Osteoblast (primary cell): ENCODE data around the gene FKBP7. TPM values are rescaled to one million over a fixed set of nuclear protein-coding genes. Genes with fewer than 3 reads are reported as not detected.
"Not testable (repeated sequence)": the region's sequence is repeated elsewhere in the genome, so short reads cannot be mapped to it uniquely, and the experiment has no call there.

Experiments
- DNase-seq: peaks from one replicate; pipeline ENCODE4 v3.0.0; 2011; ENCODE audit warnings: low spot score, mixed read lengths; ENCODE audit not compliant: insufficient read length; ENCODE audit errors: missing footprints
- H2AFZ ChIP-seq: 2 replicates; pipeline ENCODE4 v1.6.0; 2011; ENCODE audit warnings: mild to moderate bottlenecking, low read length
- H3K27ac ChIP-seq: 2 replicates; pipeline ENCODE4 v1.5.1; 2011; ENCODE audit warnings: mild to moderate bottlenecking, low read depth, low read length, moderate library complexity
- H3K27me3 ChIP-seq: 2 replicates; pipeline ENCODE4 v1.6.0; 2012; ENCODE audit warnings: mild to moderate bottlenecking, control low read depth, inconsistent platforms, low read length, moderate library complexity; ENCODE audit not compliant: insufficient read depth
- H3K36me3 ChIP-seq: 2 replicates; pipeline ENCODE4 v1.5.1; 2011; ENCODE audit warnings: mild to moderate bottlenecking, low read length, control low read depth, moderate library complexity; ENCODE audit not compliant: insufficient read depth
- H3K4me1 ChIP-seq: 2 replicates; pipeline ENCODE4 v1.5.1; 2011; ENCODE audit warnings: mild to moderate bottlenecking, low read length, control low read depth, moderate library complexity; ENCODE audit not compliant: insufficient read depth
- H3K4me2 ChIP-seq: 2 replicates; pipeline ENCODE4 v1.6.0; 2011; ENCODE audit warnings: mild to moderate bottlenecking, low read length; ENCODE audit not compliant: insufficient read depth
- H3K4me3 ChIP-seq: fragments of 200-600 bp; sonication (generic); 3 replicates; pipeline ENCODE4 v1.5.1; 2012; ENCODE audit warnings: mild to moderate bottlenecking, low read length, inconsistent platforms; ENCODE audit not compliant: insufficient read depth
- H3K79me2 ChIP-seq: 2 replicates; pipeline ENCODE4 v1.6.0; 2012; ENCODE audit warnings: mild to moderate bottlenecking, low read length, control low read depth, inconsistent platforms; ENCODE audit not compliant: insufficient read depth
- H3K9me3 ChIP-seq: 2 replicates; pipeline ENCODE4 v1.5.1; 2011; ENCODE audit warnings: low read depth, low read length, control low read depth
- H4K20me1 ChIP-seq: 2 replicates; pipeline ENCODE4 v1.6.0; 2012; ENCODE audit warnings: mild to moderate bottlenecking, low read length, control low read depth; ENCODE audit not compliant: insufficient read depth
- total RNA-seq: library from RNA; depleted of rRNA; stranded (reverse); fragments of >200 nt; gene quantifications from 2 replicates; pipeline ENCODE4 v1.2.3, GENCODE V29; 2012
- TF ChIP-seq, protein P1 (sequence below): IDR thresholded peaks from 2 replicates; pipeline ENCODE4 v1.5.1; 2011; ENCODE audit warnings: mild to moderate bottlenecking, low read depth, low read length, moderate library complexity; ENCODE audit errors: extremely low read depth

The FKBP7 gene
- 37.6 and 42.1 TPM in 2 replicates for total RNA-seq

GRCh38 chr2:178478439-178479274, at the start of gene FKBP7:
FKBP7 (minus strand) TSS chr2:178478600; CDS start chr2:178478499, 101 bp downstream.
- Histone ChIP-seq H3K27me3 (no peaks in the 10 kb centered on the region), H3K36me3 (no peaks in the 10 kb centered on the region), H3K4me1 (peaks cover 26% of the 10 kb centered on the region), H3K4me2 (peak within 1 kb of the TSS; percentile 99), H2AFZ (peak within 1 kb of the TSS; percentile 100), H3K4me3 (peak within 1 kb of the TSS; percentile 97), H3K9me3 (no peaks in the 10 kb centered on the region), H4K20me1 (peaks cover 27% of the 10 kb centered on the region), H3K79me2 (peaks cover 39% of the 10 kb centered on the region), H3K27ac (peak within 1 kb of the TSS; percentile 99)
- TF ChIP-seq, protein P1, sequence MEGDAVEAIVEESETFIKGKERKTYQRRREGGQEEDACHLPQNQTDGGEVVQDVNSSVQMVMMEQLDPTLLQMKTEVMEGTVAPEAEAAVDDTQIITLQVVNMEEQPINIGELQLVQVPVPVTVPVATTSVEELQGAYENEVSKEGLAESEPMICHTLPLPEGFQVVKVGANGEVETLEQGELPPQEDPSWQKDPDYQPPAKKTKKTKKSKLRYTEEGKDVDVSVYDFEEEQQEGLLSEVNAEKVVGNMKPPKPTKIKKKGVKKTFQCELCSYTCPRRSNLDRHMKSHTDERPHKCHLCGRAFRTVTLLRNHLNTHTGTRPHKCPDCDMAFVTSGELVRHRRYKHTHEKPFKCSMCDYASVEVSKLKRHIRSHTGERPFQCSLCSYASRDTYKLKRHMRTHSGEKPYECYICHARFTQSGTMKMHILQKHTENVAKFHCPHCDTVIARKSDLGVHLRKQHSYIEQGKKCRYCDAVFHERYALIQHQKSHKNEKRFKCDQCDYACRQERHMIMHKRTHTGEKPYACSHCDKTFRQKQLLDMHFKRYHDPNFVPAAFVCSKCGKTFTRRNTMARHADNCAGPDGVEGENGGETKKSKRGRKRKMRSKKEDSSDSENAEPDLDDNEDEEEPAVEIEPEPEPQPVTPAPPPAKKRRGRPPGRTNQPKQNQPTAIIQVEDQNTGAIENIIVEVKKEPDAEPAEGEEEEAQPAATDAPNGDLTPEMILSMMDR, result peak; percentile 74
- peak; percentile 95 for DNase-seq

- Histone ChIP-seq H3K4me3 (no peak overlapping the region), H3K4me2 (no peak overlapping the region), H3K36me3 (peaks cover 13% of the 10 kb centered on the region), H3K4me1 (peaks cover 3% of the 10 kb centered on the region), H2AFZ (no peak overlapping the region), H3K27me3 (no peaks in the 10 kb centered on the region), H3K9me3 (no peaks in the 10 kb centered on the region), H3K79me2 (peaks cover 73% of the 10 kb centered on the region), H3K27ac (no peak overlapping the region), H4K20me1 (no peaks in the 10 kb centered on the region)
- TF ChIP-seq, protein P1, result no peak
- DNase-seq, result no peak
Observed at GRCh38 chr2:178527592-178527991, 49.2 kb upstream of the FKBP7 start.

GRCh38 chr2:178526256-178526655, 47.9 kb upstream of the FKBP7 start:
- TF ChIP-seq, protein P1, result no peak
- Histone ChIP-seq H2AFZ (no peak overlapping the region), H3K79me2 (peaks cover 60% of the 10 kb centered on the region)

DNA sequence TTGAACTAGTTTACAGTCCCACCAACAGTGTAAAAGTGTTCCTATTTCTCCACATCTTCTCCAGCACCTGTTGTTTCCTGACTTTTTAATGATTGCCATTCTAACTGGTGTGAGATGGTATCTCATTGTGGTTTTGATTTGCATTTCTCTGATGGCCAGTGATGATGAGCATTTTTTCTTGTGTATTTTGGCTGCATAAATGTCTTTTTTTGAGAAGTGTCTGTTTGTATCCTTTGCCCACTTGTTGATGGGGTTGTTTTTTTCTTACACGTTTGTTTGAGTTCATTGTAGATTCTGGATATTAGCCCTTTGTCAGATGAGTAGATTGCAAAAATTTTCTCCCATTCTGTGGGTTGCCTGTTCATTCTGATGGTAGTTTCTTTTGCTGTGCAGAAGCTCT, 47.1 kb upstream of the FKBP7 start:
- H3K79me2 ChIP-seq, result peaks cover 52% of the 10 kb centered on the region
- DNase-seq, H3K4me2 ChIP-seq: not testable (repeated sequence)

More at GRCh38 chr2:178526256-178526655, 47.9 kb upstream of the FKBP7 start:
- peaks cover 3% of the 10 kb centered on the region for H3K4me1 ChIP-seq
- no peak for DNase-seq
- H3K9me3 ChIP-seq, result no peaks in the 10 kb centered on the region
- H3K4me3 ChIP-seq, result no peak overlapping the region
- H3K36me3 ChIP-seq, result peaks cover 2% of the 10 kb centered on the region
- no peak overlapping the region for H3K27ac ChIP-seq
- no peak overlapping the region for H3K4me2 ChIP-seq
- no peaks in the 10 kb centered on the region for H4K20me1 ChIP-seq
- H3K27me3 ChIP-seq, result no peaks in the 10 kb centered on the region

GRCh38 chr2:178525010-178525409, 46.6 kb upstream of the FKBP7 start:
- H3K4me2 ChIP-seq, H4K20me1 ChIP-seq, H3K36me3 ChIP-seq, H3K27me3 ChIP-seq, H3K9me3 ChIP-seq, DNase-seq, H3K4me3 ChIP-seq, H3K4me1 ChIP-seq, H2AFZ ChIP-seq, H3K27ac ChIP-seq: not testable (repeated sequence)
- H3K79me2 ChIP-seq, result peaks cover 48% of the 10 kb centered on the region

More for the DNA sequence above, 47.1 kb upstream of the FKBP7 start:
- not testable (repeated sequence) for H3K27ac ChIP-seq, H3K4me3 ChIP-seq, H3K4me1 ChIP-seq, H3K9me3 ChIP-seq, H2AFZ ChIP-seq, H4K20me1 ChIP-seq, H3K36me3 ChIP-seq, H3K27me3 ChIP-seq
